ENCODE measurements around the gene ARMH4. TPM values are rescaled to one million over a fixed set of nuclear protein-coding genes. Genes with fewer than 3 reads are reported as not detected.

ARMH4 gene
- total RNA-seq, 4 donors from 2014 or later = 4.6 to 11.8 (median 6.8) TPM

DNA sequence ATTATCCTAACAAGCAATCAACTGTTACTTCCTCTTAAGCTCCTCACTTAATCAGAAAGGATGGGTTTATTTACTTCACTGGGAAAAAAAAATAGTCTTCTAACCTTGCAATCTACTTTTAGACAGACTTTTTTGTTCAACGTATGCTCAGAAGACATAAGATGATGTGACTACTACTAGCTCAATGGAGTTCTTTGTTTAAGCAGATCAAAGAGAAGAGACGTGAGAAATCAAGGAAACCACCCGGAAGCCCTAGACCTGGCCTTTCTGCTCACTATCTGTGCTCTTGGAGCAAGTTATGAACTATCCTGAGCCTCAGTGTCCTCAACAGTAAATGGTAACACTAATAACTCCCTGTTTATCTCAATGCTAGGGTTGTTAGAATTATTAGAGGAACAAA, 78.5 kb downstream of the ARMH4 start:
- peaks cover 0 to 23% (median 3%) of the 10 kb centered on the region in 3 donors for H3K4me1 ChIP-seq
- no peak for ATAC-seq

DNA sequence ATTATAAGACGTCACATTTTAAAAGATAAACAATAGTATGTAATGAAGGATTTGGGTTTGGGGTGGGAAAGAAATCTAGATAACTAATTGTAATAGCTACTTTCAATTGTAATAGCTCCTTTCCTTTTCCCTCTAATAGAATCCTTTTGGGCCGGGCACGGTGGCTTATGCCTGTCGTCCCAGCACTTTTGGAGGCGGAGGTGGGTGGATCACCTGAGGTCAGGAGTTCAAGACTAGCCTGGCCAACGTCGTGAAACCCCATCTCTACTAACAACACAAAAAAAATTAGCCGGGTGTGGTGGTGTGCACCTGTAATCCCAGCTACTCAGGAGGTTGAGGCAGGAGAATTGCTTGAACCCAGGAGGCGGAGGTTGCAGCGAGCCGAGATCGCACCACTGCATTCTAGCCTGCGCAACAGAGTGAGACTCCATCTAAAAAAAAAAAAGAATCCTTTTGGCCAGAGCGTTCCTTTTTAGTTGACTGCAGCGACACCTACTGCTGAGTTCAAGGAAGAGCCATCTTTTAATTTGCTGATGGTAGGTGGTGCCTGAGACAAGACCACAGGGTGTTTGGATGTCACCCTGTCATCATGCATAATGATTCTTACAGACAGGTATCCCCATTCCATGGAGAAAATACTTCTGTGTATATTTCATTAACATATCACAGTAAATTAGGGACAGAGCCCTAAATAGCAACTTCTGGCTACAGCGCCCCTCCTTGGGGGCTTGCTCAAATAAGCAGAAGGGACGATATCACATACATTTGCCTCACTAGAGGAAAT, 79.5 kb downstream of the ARMH4 start:
- H3K9me3 ChIP-seq = no peaks in the 10 kb centered on the region
- H3K4me1 ChIP-seq = peaks cover 0 to 13% (median 0%) of the 10 kb centered on the region in 3 donors
- H3K27ac ChIP-seq = no peak overlapping the region
- peak; percentile 34 for ATAC-seq
- no peaks in the 10 kb centered on the region for H3K36me3 ChIP-seq
- no peaks in the 10 kb centered on the region for H3K27me3 ChIP-seq
- WGBS, 2 donors (ENCODE audit: low coverage in 1 of 2) = 41 to 66% methylated on average over 3 to 10 of the region's 17 CpGs
- TF ChIP-seq, protein P1, sequence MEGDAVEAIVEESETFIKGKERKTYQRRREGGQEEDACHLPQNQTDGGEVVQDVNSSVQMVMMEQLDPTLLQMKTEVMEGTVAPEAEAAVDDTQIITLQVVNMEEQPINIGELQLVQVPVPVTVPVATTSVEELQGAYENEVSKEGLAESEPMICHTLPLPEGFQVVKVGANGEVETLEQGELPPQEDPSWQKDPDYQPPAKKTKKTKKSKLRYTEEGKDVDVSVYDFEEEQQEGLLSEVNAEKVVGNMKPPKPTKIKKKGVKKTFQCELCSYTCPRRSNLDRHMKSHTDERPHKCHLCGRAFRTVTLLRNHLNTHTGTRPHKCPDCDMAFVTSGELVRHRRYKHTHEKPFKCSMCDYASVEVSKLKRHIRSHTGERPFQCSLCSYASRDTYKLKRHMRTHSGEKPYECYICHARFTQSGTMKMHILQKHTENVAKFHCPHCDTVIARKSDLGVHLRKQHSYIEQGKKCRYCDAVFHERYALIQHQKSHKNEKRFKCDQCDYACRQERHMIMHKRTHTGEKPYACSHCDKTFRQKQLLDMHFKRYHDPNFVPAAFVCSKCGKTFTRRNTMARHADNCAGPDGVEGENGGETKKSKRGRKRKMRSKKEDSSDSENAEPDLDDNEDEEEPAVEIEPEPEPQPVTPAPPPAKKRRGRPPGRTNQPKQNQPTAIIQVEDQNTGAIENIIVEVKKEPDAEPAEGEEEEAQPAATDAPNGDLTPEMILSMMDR (IDR thresholded peaks at IDR 0.05) = peak; percentile 64 to 78 (median 69)
- no peak for TF ChIP-seq EP300 (IDR thresholded peaks at IDR 0.05)
- no peak for TF ChIP-seq POLR2A (IDR thresholded peaks at IDR 0.05)
- TF ChIP-seq POLR2AphosphoS5 (IDR thresholded peaks at IDR 0.05) = no peak
- H3K4me3 ChIP-seq = peak overlapping the region in 1 of 2 donors; percentile 34

More for the DNA sequence above, 78.5 kb downstream of the ARMH4 start:
- Histone ChIP-seq H3K36me3 (no peaks in the 10 kb centered on the region), H3K9me3 (no peaks in the 10 kb centered on the region), H3K27ac (no peak overlapping the region), H3K27me3 (no peaks in the 10 kb centered on the region), H3K4me3 (no peak overlapping the region)
- TF ChIP-seq POLR2AphosphoS5 (IDR thresholded peaks at IDR 0.05) = no peak
- TF ChIP-seq, protein P1 (IDR thresholded peaks at IDR 0.05) = no peak
- TF ChIP-seq POLR2A (IDR thresholded peaks at IDR 0.05) = no peak
- TF ChIP-seq EP300 (IDR thresholded peaks at IDR 0.05) = no peak
- 61 to 79% methylated on average over 3 of the region's 3 CpGs for WGBS, 2 donors (ENCODE audit: low coverage in 1 of 2)

DNA sequence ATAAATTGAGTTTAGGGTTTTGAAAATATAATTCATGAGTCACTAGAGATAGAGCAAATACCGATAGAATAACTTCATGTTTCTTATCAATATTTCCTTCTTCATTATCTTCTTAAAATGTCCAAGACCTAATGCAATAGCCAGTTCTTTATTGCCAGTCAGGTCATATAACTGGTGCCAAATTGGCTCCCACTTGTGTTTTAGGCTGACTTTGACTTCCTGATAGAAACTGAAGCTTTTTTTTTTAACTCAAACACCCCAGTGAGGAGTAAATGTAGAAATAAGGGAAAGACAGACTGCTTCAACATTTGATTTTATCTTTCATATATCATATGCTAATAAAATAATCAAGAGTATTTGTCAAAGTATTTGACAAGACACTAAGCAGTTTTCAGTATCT, 80.7 kb downstream of the ARMH4 start:
- Histone ChIP-seq H3K9me3 (no peaks in the 10 kb centered on the region), H3K4me3 (no peak overlapping the region), H3K27me3 (no peaks in the 10 kb centered on the region), H3K4me1 (peaks cover 0 to 9% (median 0%) of the 10 kb centered on the region in 3 donors), H3K27ac (no peak overlapping the region), H3K36me3 (no peaks in the 10 kb centered on the region)
- WGBS, 2 donors (ENCODE audit: low coverage in 1 of 2) = 35 to 73% methylated on average over 1 of the region's 1 CpG
- TF ChIP-seq POLR2AphosphoS5 (IDR thresholded peaks at IDR 0.05) = no peak
- no peak for TF ChIP-seq POLR2A (IDR thresholded peaks at IDR 0.05)
- no peak for TF ChIP-seq EP300 (IDR thresholded peaks at IDR 0.05)
- TF ChIP-seq, protein P1 (IDR thresholded peaks at IDR 0.05) = no peak
- no peak for ATAC-seq

DNA sequence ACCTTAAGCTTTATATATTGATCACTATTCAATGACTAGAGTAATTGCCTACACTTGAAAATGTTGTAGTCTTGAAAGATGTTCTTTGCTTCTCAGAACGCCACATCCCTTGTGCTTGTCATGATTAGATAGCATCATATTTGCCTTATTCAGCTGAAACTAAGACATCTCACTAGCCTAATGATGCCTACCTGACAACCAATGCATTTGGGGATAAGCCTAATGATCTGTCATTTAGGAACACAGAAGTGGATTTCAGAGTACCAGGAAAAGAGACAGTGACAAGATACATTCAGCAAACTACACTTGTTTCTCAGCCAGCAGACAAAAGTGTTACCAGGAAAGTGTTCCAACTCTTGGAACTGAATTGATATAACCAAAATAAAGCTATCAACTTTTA, 83.7 kb downstream of the ARMH4 start:
- Histone ChIP-seq H3K27me3 (no peaks in the 10 kb centered on the region), H3K9me3 (no peaks in the 10 kb centered on the region), H3K4me1 (peaks cover 0 to 9% (median 0%) of the 10 kb centered on the region in 3 donors), H3K27ac (no peak overlapping the region), H3K4me3 (no peak overlapping the region), H3K36me3 (peaks cover 0 to 4% of the 10 kb centered on the region in 2 donors)
- 80 to 90% methylated on average over 1 of the region's 1 CpG for WGBS, 2 donors (ENCODE audit: low coverage in 1 of 2)
- no peak for ATAC-seq
- TF ChIP-seq, protein P1 (IDR thresholded peaks at IDR 0.05) = no peak
- TF ChIP-seq POLR2AphosphoS5 (IDR thresholded peaks at IDR 0.05) (no peak), EP300 (IDR thresholded peaks at IDR 0.05) (no peak), POLR2A (IDR thresholded peaks at IDR 0.05) (no peak)

DNA sequence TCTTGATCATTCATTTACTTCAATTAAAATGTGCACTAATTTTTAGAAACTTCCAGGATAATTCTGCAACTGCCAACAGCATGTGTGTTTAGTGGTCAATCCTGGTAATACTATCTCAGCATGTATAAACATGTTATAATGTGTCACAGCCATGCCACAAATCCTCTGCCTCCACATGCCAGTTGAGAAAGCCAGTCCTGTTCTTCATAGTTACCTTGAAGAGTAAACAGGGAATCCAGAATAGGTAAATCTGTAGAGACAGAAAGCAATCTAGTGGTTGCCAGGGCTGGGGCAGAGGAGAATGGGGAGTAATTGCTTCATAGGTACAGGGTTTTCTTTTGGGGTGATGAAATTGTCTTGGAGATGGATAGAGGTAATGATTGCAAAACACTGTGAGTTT, 85.9 kb downstream of the ARMH4 start:
- H3K4me3 ChIP-seq = no peak overlapping the region
- no peaks in the 10 kb centered on the region for H3K9me3 ChIP-seq
- no peaks in the 10 kb centered on the region for H3K4me1 ChIP-seq
- TF ChIP-seq, protein P1 (IDR thresholded peaks at IDR 0.05) = no peak
- TF ChIP-seq EP300 (IDR thresholded peaks at IDR 0.05) = no peak
- no peak for TF ChIP-seq POLR2AphosphoS5 (IDR thresholded peaks at IDR 0.05)
- no peak for TF ChIP-seq POLR2A (IDR thresholded peaks at IDR 0.05)
- no peaks in the 10 kb centered on the region for H3K27me3 ChIP-seq
- no peak for ATAC-seq
- peaks cover 0 to 4% of the 10 kb centered on the region in 2 donors for H3K36me3 ChIP-seq
- H3K27ac ChIP-seq = no peak overlapping the region

Measured in gastroesophageal sphincter (tissue), 4 donors.